Amygdala (tissue), 56 donors: ENCODE data around the gene MYH13.
A peak's percentile ranks its signal among the peaks of the same experiment; 100 is the strongest.

Experiments
- DNase-seq, 56 donors: peaks; one replicate each; lab custom pipeline; 2025; lab: John Stamatoyannopoulos, UW

Gene MYH13

GRCh38 chr17:10262451-10262850, 110.4 kb downstream of the MYH13 start:
- no peak for DNase-seq

DNA sequence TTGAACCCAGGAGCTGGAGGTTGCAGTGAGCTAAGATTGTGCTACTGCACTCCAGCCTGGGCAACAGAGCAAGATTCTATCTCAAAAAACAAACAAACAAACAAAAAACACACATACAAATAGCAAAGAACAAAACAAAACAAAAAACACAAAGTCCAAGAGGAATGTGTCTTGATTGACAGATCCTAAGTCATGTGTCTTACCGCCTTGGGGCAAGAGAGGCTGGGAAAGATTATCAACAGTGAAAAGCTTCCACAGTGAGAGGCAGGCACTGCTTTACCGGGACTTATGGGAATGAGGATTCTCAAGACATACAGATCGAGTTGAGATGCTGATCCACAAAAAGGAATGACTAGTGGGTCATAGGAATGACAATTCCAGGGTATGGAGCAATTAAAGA, 111.7 kb downstream of the MYH13 start:
- no peak for DNase-seq

DNA sequence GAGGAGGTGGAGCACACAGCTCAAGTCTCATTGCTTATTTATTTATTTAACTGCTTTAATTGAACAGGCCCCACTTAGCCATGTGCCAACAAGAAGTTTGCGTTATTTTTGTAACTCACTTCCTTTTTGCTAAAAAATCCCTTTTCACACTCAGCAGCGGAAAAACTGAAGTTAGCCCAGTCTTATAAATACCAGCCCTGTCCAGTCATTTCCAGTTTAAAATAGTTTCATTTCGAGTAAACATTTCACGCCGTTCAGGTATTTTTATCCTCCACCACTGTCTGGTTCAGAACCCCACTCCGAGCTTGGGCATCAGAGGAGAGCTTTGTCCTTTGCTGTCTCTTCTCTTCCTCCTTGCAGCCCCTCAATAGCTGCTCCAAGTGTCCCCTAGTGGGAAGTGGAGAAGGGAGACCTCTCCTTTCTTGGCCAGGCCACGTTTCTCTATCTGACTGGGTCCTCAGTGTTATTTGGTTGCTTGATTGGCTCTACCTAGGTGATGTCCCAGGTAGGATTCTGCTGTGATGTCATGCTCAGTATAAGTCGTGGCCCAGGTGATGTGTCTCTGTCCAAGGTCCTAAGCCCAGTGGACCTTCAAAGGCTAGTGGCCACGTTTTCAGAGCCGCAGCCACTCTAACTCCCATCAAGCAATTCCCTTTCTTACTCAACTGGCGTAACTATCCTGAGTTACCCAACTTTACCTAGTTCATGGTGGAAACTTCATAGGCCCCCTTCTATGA, 121.4 kb downstream of the MYH13 start:
- peak in 1 of 56 donors; percentile 3 for DNase-seq
